ENCODE measurements around the gene PITPNB. TPM values are rescaled to one million over a fixed set of nuclear protein-coding genes. Genes with fewer than 3 reads are reported as not detected.

The PITPNB gene
- polyA plus RNA-seq, 12 donors = 34.8 to 64.2 (median 48.2) TPM; not detected in 1

GRCh38 chr22:27881421-27881820, 37.6 kb downstream of the PITPNB start:
- DNase-seq = no peak

- DNase-seq = peak; percentile 82
These were observed 38.2 kb downstream of the PITPNB start for GRCh38 chr22:27880778-27881394.

- no peak for DNase-seq
These were observed 39.1 kb downstream of the PITPNB start for GRCh38 chr22:27879923-27880322.

GRCh38 chr22:27878541-27878940, 40.5 kb downstream of the PITPNB start:
- DNase-seq = no peak

GRCh38 chr22:27877501-27877900, 41.6 kb downstream of the PITPNB start:
- DNase-seq = no peak

- DNase-seq = no peak
These were observed 42.4 kb downstream of the PITPNB start for GRCh38 chr22:27876684-27877083.

DNA sequence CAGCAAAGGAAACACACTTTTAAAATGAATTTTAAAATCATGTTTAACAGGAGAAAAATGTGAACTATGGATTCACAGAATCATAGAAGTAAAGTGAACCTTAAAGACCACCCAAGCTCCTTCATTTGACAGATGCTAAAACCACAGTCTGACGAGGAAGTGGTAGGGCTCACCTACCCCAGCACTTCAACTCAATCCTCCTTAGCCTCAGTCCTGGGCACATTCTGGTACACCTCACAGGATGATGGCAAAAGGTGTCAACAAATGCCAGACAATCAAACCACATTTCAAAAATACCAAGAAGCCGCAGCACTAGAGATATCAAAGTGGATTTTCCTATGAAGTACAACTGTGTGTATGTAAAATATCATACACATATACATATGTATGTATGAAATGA, 43.1 kb downstream of the PITPNB start:
- no peak for DNase-seq

GRCh38 chr22:27874764-27875163, 44.3 kb downstream of the PITPNB start:
- no peak for DNase-seq

- no peak for DNase-seq
These were observed 44.9 kb downstream of the PITPNB start for GRCh38 chr22:27874185-27874584.

DNA sequence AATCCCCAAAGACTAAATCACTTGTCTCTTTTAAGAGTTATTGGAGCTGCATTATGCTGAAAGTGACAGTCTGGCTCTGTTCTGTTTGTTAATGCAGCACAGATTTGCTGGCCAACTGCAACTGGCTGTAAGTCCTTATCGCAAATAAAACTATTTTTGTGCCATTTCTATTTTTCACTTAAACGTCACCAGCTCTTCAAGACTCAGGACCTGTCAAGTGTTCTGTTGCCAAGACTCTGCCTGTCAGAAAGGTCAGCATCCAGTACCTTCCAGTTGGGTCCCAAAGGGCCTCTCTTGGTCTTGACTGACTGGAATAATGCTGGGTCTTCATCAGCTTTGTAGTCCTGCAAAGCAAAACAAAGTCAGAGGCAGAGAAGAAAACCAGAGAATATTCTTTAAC, 45.6 kb downstream of the PITPNB start:
- no peak for DNase-seq

- no peak for DNase-seq
These were observed 46.6 kb downstream of the PITPNB start for GRCh38 chr22:27872488-27872887.

DNA sequence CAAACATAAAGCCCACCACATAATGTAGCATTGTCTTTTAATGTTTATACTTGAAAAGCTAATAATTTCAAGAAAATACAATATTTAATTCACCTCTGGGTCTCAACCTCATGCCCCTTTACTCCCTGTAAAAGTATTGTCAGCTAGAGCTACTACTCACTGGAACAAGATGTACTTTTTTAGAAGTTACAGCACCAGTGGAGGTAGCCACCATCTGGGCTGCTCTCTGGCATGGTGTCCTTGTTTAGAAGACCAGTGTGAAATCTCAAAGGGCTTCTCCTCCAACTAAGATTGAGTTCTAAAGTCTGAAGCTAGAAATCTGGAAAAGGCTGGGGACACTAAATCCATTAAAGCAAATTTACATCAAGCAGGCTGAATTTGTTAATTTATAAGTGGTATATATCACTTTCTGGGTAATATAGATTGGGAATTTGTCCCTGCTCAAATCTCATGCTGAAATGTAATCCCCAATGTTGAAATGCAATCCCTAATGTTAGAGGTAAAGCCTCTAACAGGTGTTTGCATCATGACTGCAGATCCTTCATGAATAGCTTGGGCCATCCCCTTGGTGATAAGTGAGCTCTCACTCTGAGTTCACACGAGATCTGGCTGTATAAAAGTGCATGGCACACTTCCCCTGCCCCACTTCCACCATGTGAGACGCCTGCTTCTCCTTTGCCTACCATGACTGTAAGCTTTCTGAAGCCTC, 47.6 kb downstream of the PITPNB start:
- no peak for DNase-seq

DNA sequence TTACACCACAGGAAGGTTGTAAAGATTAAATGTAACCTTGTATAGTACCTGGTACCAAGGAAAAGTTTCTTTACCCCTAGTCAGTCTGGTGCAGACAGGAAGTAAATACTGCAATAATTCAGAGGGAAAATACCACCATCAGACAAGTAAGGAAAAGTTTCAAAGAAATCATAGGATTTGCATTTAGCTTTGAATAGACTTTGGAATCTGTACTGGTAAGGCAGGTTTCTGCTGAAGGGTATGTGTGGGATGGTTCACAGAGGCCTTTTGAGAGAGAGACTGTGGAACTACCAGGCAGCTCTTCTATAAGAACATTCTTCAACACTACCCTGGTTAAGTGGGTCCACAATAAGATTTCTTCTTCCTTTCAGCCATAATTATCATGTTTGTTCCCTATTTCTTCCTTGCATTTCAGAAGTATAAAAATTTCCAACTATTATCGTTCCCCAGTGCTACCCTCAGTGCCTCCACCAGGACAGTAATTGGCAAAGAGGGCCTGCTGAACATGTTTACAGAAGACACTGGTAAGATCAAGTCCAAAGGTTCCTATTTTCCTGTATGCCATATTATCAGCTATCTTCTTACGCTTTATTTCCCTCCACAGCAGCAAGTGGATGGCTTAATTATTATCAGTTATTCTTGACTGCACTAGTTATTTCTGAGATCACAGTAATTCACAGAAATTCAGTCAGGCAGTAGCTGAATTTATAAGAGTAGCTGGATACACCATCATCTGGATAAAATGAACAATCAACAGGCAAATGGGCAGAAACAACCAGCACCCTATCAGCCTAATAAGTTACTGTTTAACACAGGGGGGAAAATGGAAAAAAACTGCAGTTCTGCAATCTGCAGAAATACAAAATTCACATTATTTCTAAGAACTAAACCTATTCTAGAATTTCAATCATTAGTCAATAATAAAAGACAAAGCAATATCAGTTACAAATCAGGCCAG, 48.5 kb downstream of the PITPNB start:
- DNase-seq = no peak

DNA sequence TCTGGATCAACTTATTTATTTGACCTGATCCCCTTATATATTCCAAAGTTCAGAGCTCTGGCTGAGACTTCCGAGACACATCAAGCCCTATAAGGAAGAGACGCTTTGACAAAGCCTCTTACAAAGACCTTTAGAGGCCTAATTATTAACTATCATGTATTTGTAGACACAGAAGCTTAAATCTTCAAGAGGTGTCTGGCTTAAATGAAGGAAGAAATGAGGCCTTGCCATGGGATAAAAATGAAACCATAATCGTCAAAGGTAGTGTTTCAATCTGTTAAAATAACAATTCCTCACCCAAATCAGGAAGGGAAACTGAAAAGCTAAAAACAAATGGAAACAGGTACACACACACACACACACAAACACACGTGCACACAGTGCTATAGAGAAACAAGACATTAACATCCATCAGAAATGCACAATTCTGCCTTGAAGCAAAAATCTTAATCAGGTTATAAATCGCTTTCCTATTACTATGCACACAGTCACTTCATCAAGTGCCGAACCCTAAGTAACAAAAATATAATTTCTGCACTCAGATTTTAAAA, 50.2 kb downstream of the PITPNB start:
- no peak for DNase-seq

GRCh38 chr22:27867953-27868731, 50.9 kb downstream of the PITPNB start:
- no peak for DNase-seq

GRCh38 chr22:27867085-27867952, 51.7 kb downstream of the PITPNB start:
- DNase-seq = no peak

DNA sequence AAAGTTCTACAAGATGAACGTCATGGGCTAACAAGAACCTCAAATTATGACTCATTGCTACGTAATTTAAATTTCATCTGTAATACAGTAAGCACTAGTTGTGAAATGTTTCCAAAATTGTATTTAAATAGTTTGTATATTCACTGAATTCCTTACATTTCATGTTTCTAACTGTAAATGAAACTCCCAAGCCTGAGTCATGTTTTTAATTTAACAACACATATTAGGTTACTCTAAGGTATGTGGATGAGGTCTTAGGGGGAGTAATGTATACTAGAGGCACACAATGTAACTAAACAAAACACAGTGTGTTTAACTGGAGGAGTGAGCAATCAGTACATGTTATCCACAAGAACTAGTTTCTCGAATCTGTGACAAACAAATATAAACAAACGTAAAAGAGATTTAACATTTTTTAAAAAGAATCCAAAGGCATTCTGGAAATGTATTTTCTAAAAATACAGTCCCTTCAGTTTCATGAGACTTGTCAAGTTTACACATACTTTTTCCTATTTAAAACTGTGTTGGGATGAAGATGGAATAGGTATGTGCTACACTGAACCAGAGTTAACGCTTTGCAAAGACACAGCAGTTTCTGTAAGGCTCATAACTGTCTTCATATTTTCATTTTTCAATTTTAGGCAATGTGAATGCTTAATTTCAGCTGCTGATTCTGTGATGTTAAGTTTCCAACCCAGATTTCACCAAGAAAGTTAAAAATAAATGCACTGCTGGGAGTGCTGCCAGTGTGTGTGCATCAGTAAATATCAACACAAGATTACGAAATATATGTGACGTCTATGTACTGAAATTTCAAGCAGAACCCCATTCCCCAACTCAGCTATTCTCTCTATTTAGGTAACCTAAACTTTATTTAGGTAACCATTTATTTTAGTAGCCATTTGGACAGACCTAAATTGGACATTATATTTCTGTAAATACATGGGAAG, 52.6 kb downstream of the PITPNB start:
- DNase-seq = peak; percentile 72

- DNase-seq = no peak
These were observed 53.6 kb downstream of the PITPNB start for GRCh38 chr22:27865496-27865895.

DNA sequence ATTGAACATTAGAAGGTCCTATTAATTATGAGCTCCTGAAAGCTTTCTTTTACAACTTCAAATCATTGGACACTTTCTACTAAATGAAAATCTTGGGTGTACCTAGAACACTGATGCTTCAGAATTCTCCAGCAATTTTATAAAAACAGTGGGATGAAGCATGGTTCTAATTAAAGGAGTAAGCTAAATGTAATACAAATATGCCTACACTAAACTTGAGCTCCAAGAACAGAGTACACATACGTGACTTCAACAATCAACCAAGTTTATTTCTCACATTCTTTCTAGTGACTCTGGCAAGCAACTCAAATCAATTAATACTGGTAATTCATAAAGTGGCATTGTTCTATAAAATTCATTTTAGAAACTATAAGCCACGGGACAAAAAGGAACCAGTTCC, 55.5 kb downstream of the PITPNB start:
- no peak for DNase-seq

Data from muscle of arm (tissue), 12 donors.